HG03280 (cell line): Measurements from ENCODE around the gene RPL38.
A peak's percentile ranks its signal among the peaks of the same experiment; 100 is the strongest.

Source experiments
- ATAC-seq: cut with Tn5 transposase; IDR thresholded peaks from one replicate; pipeline ENCODE4 v1.9.1; 2021; ENCODE audit warnings: mild to moderate bottlenecking, moderate library complexity; ENCODE audit not compliant: unreplicated experiment

RPL38 gene

GRCh38 chr17:74203439-74204240 is at the start of gene RPL38:
TSS of gene RPL38 (plus strand) at chr17:74203678. CDS start at chr17:74203956, 278 bp downstream.
- peak; percentile 84 for ATAC-seq

- ATAC-seq = no peak
Observed at GRCh38 chr17:74153821-74154430, 49.6 kb upstream of the RPL38 start.

- ATAC-seq = no peak
Observed at GRCh38 chr17:74156878-74157277, 46.6 kb upstream of the RPL38 start.

GRCh38 chr17:74157366-74157765 is 46.1 kb upstream of the RPL38 start:
- no peak for ATAC-seq

GRCh38 chr17:74158761-74159160 is 44.7 kb upstream of the RPL38 start:
- no peak for ATAC-seq

GRCh38 chr17:74159226-74159840 is 44.1 kb upstream of the RPL38 start:
- no peak for ATAC-seq

GRCh38 chr17:74160656-74161502 is 42.6 kb upstream of the RPL38 start:
- ATAC-seq = no peak

GRCh38 chr17:74161503-74161875 is 42.0 kb upstream of the RPL38 start:
- ATAC-seq = no peak

- ATAC-seq = no peak
Observed at GRCh38 chr17:74163271-74163821, 40.1 kb upstream of the RPL38 start.

GRCh38 chr17:74163836-74164235 is 39.6 kb upstream of the RPL38 start:
- ATAC-seq = no peak

- ATAC-seq = no peak
Observed at GRCh38 chr17:74164446-74165045, 38.9 kb upstream of the RPL38 start.

GRCh38 chr17:74165797-74166365 is 37.6 kb upstream of the RPL38 start:
- ATAC-seq = no peak

- ATAC-seq = no peak
Observed at GRCh38 chr17:74170924-74171323, 32.6 kb upstream of the RPL38 start.

GRCh38 chr17:74172700-74173099 is 30.8 kb upstream of the RPL38 start:
- no peak for ATAC-seq

GRCh38 chr17:74176546-74177001 is 26.9 kb upstream of the RPL38 start:
- no peak for ATAC-seq

- ATAC-seq = no peak
Observed at GRCh38 chr17:74177018-74177450, 26.4 kb upstream of the RPL38 start.

GRCh38 chr17:74179576-74179975 is 23.9 kb upstream of the RPL38 start:
- ATAC-seq = no peak

- no peak for ATAC-seq
Observed at GRCh38 chr17:74180336-74180735, 23.1 kb upstream of the RPL38 start.

GRCh38 chr17:74181341-74181740 is 22.1 kb upstream of the RPL38 start:
- no peak for ATAC-seq
